Transverse colon (tissue), 3 donors: ENCODE measurements around the gene EVI5L.

Experiments
- CTCF ChIP-seq, 5 experiments: fragments of 200-600 bp in 3 of 5; fragments of 450-650 bp in 2 of 5; sonication (generic) in 3 of 5; IDR thresholded peaks; 1 replicate in 2 of 5; 2 replicates in 3 of 5; pipeline ENCODE4 v1.5.1; 2016 to 2017; ENCODE audit warnings: antibody characterized with exemption in 5 of 5, inconsistent platforms in 3 of 5, mild to moderate bottlenecking in 2 of 5, moderate library complexity in 1 of 5
- POLR2A ChIP-seq: fragments of 450-650 bp; IDR thresholded peaks from one replicate; pipeline ENCODE4 v1.6.1; 2016; ENCODE audit warnings: antibody characterized with exemption, mild to moderate bottlenecking, moderate library complexity

GRCh38 chr19:7833225-7834099, 3.4 kb downstream of the EVI5L start:
- TF ChIP-seq CTCF (IDR thresholded peaks at IDR 0.05) (no peak), POLR2A (no peak)
